Endothelial cell of umbilical vein (primary cell): ENCODE results near the gene JARID2. TPM values are rescaled to one million over a fixed set of nuclear protein-coding genes. Genes with fewer than 3 reads are reported as not detected.

ENCODE experiments used
- BruUV-seq: library from RNA; stranded (reverse); fragments of 400-500 nt; replicated peaks from 2 replicates; lab custom pipeline; 2021; lab: Mats Ljungman, UMichigan
- CTCF ChIA-PET: fragments of 300-600, 350-600 bp; sonication (Branson Sonifier 250); formaldehyde crosslinking; loops from one replicate; lab custom pipeline; 2021; ENCODE audit warnings: antibody characterized with exemption, inconsistent platforms; lab: Charles Lee
- POLR2A ChIA-PET: fragments of 300-600, 350-600 bp; sonication (Branson Sonifier 250); formaldehyde crosslinking; loops from one replicate; lab custom pipeline; 2021; ENCODE audit warnings: antibody characterized with exemption, inconsistent platforms; lab: Charles Lee
- DNase-seq: peaks from one replicate; pipeline ENCODE4 v3.0.0-alpha.2; 2011; ENCODE audit warnings: low read depth, low spot score
- FAIRE-seq: peaks from 2 replicates; lab custom pipeline; 2011; peaks lifted over from hg19 to GRCh38; lab: Jason Lieb, UNC
- H2AFZ ChIP-seq: 2 replicates; pipeline ENCODE4 v1.6.0; 2012; ENCODE audit warnings: low read depth, low read length, control low read depth, inconsistent platforms
- H3K27ac ChIP-seq: 2 replicates; pipeline ENCODE4 v1.5.1; 2011; ENCODE audit warnings: low read depth, mild to moderate bottlenecking, control low read depth, low read length, moderate library complexity; ENCODE audit not compliant: insufficient read depth
- H3K27me3 ChIP-seq, 2 experiments: 2 replicates each; pipeline versions ENCODE4 v1.6.0 to v1.6.1; 2011; ENCODE audit warnings: low read length in 2 of 2, mixed read lengths in 1 of 2; ENCODE audit not compliant: control insufficient read depth in 2 of 2, insufficient read depth in 2 of 2
- H3K36me3 ChIP-seq, 2 experiments: 2 replicates in 1 of 2; 3 replicates in 1 of 2; pipeline ENCODE4 v1.5.1; 2011; ENCODE audit warnings: low read length in 2 of 2, mild to moderate bottlenecking in 1 of 2, moderate library complexity in 1 of 2; ENCODE audit not compliant: control insufficient read depth in 2 of 2, insufficient read depth in 2 of 2; ENCODE audit errors: extremely low read depth in 1 of 2
- H3K4me1 ChIP-seq: 3 replicates; pipeline ENCODE4 v1.5.1; 2011; ENCODE audit warnings: mild to moderate bottlenecking, low read length; ENCODE audit not compliant: control insufficient read depth, insufficient read depth; ENCODE audit errors: extremely low read depth
- H3K4me2 ChIP-seq: 2 replicates; pipeline ENCODE4 v1.6.1; 2011; ENCODE audit warnings: low read length, control low read depth, mixed read lengths; ENCODE audit not compliant: insufficient read depth
- H3K4me3 ChIP-seq, 3 experiments: fragments of 200-600 bp in 1 of 3; sonication (generic), shearing (Covaris generic) in 1 of 3; replicated peaks in 1 of 3; 2 replicates each; pipeline ENCODE4 v1.5.1; 2011 to 2016; ENCODE audit warnings: control low read depth in 3 of 3, low read length in 3 of 3, mild to moderate bottlenecking in 2 of 3, inconsistent platforms in 1 of 3, low read depth in 1 of 3, moderate library complexity in 1 of 3; ENCODE audit not compliant: insufficient read depth in 1 of 3
- H3K79me2 ChIP-seq: 2 replicates; pipeline ENCODE4 v1.6.0; 2012; ENCODE audit warnings: low read length, inconsistent platforms; ENCODE audit not compliant: control insufficient read depth, insufficient read depth
- H3K9ac ChIP-seq: replicated peaks from 2 replicates; pipeline ENCODE3; 2011; ENCODE audit warnings: low read length, control low read depth; ENCODE audit not compliant: insufficient read depth; ENCODE audit errors: extremely low read depth
- H3K9me1 ChIP-seq: replicated peaks from 3 replicates; pipeline ENCODE4 v1.6.0; 2011; ENCODE audit warnings: mild to moderate bottlenecking, low read length; ENCODE audit not compliant: control insufficient read depth, insufficient read depth; ENCODE audit errors: extremely low read depth
- H3K9me3 ChIP-seq: replicated peaks from 2 replicates; pipeline ENCODE4 v1.5.1; 2012; ENCODE audit warnings: low read length, inconsistent platforms; ENCODE audit not compliant: control insufficient read depth, insufficient read depth
- H4K20me1 ChIP-seq: replicated peaks from 2 replicates; pipeline ENCODE3; 2011; ENCODE audit warnings: mild to moderate bottlenecking, low read length; ENCODE audit not compliant: control insufficient read depth, insufficient read depth; ENCODE audit errors: extremely low read depth
- CTCF ChIP-seq, 2 donors: IDR thresholded peaks; 1 replicate in 1 of 2; 2 replicates in 1 of 2; pipeline ENCODE4 v1.5.1; 2011; ENCODE audit warnings: low read length in 2 of 2, mild to moderate bottlenecking in 2 of 2, moderate library complexity in 2 of 2, control low read depth in 1 of 2, inconsistent platforms in 1 of 2, low read depth in 1 of 2; ENCODE audit not compliant: insufficient read depth in 1 of 2; ENCODE audit errors: extremely low read depth in 1 of 2
- EZH2 ChIP-seq: IDR thresholded peaks from 2 replicates; pipeline ENCODE4 v1.6.1; 2012; ENCODE audit warnings: borderline replicate concordance, low read depth, mild to moderate bottlenecking, moderate library complexity, low read length, inconsistent platforms; ENCODE audit not compliant: severe bottlenecking
- GATA2 ChIP-seq: IDR thresholded peaks from 2 replicates; pipeline ENCODE4 v1.7.0; 2011; ENCODE audit warnings: low read depth, mild to moderate bottlenecking, moderate library complexity, mixed read lengths, low read length; ENCODE audit not compliant: insufficient read length, insufficient read depth
- JUN ChIP-seq: IDR thresholded peaks from 2 replicates; pipeline ENCODE4 v1.6.1; 2011; ENCODE audit warnings: borderline replicate concordance, low read depth; ENCODE audit not compliant: insufficient read length, insufficient read depth
- MAX ChIP-seq: IDR thresholded peaks from 2 replicates; pipeline ENCODE4 v1.6.1; 2011; ENCODE audit not compliant: insufficient read depth, insufficient read length
- MYC ChIP-seq: IDR thresholded peaks from one replicate; pipeline ENCODE4 v1.6.1; 2011; ENCODE audit warnings: mild to moderate bottlenecking, low read depth, low read length
- POLR2AphosphoS5 ChIP-seq: IDR thresholded peaks from 2 replicates; pipeline ENCODE4 v1.6.1; 2012; ENCODE audit warnings: low read depth, mild to moderate bottlenecking, control low read depth, low read length, moderate library complexity; ENCODE audit not compliant: insufficient read depth
- dilution Hi-C: fragments of 300-500 bp; cut with MboI; formaldehyde crosslinking; loops from one replicate; pipeline ENCODE4 v1.15.0; 2019; ENCODE audit warnings: low sequenced_read_pairs; ENCODE audit not compliant: extremely low pct_ligation_motif_present
- intact Hi-C: fragments of 100-400 bp; cut with micrococcal nuclease; formaldehyde crosslinking; loops from one replicate; pipeline ENCODE4 v1.10.0; 2022
- polyA plus RNA-seq, 4 experiments: library from polyadenylated mRNA; depleted of rRNA in 3 of 4; stranded (reverse) in 3 of 4; unstranded in 1 of 4; fragments of >200 nt; gene quantifications; 2 replicates each; pipeline versions ENCODE4 v1.2.1 to v1.2.3, GENCODE V29; 2011 to 2012; ENCODE audit warnings: missing spikeins in 1 of 4
- total RNA-seq: library from RNA; stranded (reverse); gene quantifications from 2 replicates; pipeline ENCODE4 v1.2.3, GENCODE V29; 2021

The JARID2 gene
- total and polyA plus RNA-seq, 2 donors (not counting 3 experiments of a cell fraction or from before 2014, with no cell fraction given): 2.9 to 10.6 TPM

- Histone ChIP-seq H3K4me3 (no peak overlapping the region), H4K20me1 (no peaks in the 10 kb centered on the region), H3K27ac (no peak overlapping the region), H2AFZ (no peak overlapping the region), H3K9me1 (no peaks in the 10 kb centered on the region), H3K4me1 (no peaks in the 10 kb centered on the region), H3K9ac (no peak overlapping the region), H3K4me2 (no peak overlapping the region), H3K9me3 (no peaks in the 10 kb centered on the region), H3K36me3 (no peaks in the 10 kb centered on the region), H3K79me2 (peaks cover 5% of the 10 kb centered on the region), H3K27me3 (no peaks in the 10 kb centered on the region)
- intact Hi-C loops: no loop called here
- ChIA-PET POLR2A (no interaction called here), CTCF (no interaction called here)
- TF ChIP-seq POLR2AphosphoS5: no peak
- no peak for TF ChIP-seq MYC
- no peak for TF ChIP-seq GATA2
- no TSS peak for BruUV-seq
- dilution Hi-C loops: no loop called here
- FAIRE-seq (no peak), DNase-seq (no peak)
Observed at GRCh38 chr6:15255909-15256395, 10.1 kb downstream of the JARID2 start.

- H3K27me3 ChIP-seq: no peaks in the 10 kb centered on the region
- no TSS peak for BruUV-seq
- H3K9ac ChIP-seq: no peak overlapping the region
- H3K79me2 ChIP-seq: peaks cover 3% of the 10 kb centered on the region
- H3K36me3 ChIP-seq: no peaks in the 10 kb centered on the region
- POLR2A ChIA-PET: no interaction called here
- dilution Hi-C loops: no loop called here
- no peaks in the 10 kb centered on the region for H3K4me1 ChIP-seq
- no peaks in the 10 kb centered on the region for H4K20me1 ChIP-seq
- H3K4me3 ChIP-seq: no peak overlapping the region
- H3K9me1 ChIP-seq: no peaks in the 10 kb centered on the region
- H3K9me3 ChIP-seq: no peaks in the 10 kb centered on the region
- H3K4me2 ChIP-seq: no peak overlapping the region
- H3K27ac ChIP-seq: no peak overlapping the region
- DNase-seq: no peak
- TF ChIP-seq EZH2: no peak
- TF ChIP-seq GATA2: no peak
- no peak for TF ChIP-seq MAX
- TF ChIP-seq CTCF (IDR thresholded peaks at IDR 0.05; ENCODE audit: extremely low read depth in 1 of 2, insufficient read depth in 1 of 2, low read depth in 1 of 2, low read length in 2 of 2): no peak
- no peak for TF ChIP-seq JUN
- CTCF ChIA-PET: no interaction called here
- H2AFZ ChIP-seq: no peak overlapping the region
- intact Hi-C loops: no loop called here
- no peak for FAIRE-seq
Observed at GRCh38 chr6:15256538-15257271, 10.8 kb downstream of the JARID2 start.
